OCI-M2 (cell line): Measurements from ENCODE around the gene MAPKAP1.
A peak's percentile ranks its signal among the peaks of the same experiment; 100 is the strongest.
"Not testable (repeated sequence)": the region's sequence is repeated elsewhere in the genome, so short reads cannot be mapped to it uniquely, and the experiment has no call there.

ENCODE experiments used
- DNase-seq: peaks from one replicate; lab custom pipeline; 2025; ENCODE audit not compliant: unreplicated experiment; lab: John Stamatoyannopoulos, UW

MAPKAP1 gene

DNA sequence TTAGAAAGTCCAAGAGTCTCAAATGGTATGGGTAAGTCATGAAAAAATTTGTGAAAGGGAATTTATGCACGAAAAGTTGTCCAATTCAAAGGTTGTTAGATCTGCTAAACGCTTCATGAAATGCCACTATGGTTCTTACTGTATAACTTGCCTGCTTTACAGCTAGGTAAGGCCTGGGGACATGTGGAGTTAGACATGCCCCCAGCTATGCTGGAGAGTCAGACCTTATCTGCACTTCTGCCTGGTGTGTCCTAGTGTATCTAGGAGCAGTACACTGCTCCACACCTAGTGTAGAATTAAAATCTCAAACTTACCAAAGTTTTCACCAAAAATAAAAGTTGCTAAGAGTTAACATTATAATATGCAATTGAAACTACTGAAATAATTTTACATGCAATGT lies 136.8 kb downstream of the MAPKAP1 start:
- no peak for DNase-seq

DNA sequence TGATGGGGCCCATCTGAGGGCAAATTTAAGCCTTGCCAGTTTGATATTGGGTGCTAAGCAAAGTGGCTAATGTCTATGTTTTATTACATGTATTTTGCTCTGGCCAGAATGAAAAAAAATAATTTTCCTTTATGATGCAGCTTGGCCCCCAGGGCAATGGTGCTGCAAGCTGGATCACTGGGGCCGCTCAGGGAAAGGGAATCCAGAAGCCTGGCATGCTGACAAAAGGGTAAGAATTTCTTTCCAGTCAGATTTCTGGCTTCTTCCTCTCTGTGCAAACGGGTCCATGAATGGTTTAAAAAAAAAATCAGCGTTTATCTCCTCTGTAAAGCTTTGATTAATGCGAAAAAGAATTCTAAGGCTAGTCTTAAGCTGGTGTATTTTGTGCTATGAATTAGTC lies 138.4 kb downstream of the MAPKAP1 start:
- no peak for DNase-seq

DNA sequence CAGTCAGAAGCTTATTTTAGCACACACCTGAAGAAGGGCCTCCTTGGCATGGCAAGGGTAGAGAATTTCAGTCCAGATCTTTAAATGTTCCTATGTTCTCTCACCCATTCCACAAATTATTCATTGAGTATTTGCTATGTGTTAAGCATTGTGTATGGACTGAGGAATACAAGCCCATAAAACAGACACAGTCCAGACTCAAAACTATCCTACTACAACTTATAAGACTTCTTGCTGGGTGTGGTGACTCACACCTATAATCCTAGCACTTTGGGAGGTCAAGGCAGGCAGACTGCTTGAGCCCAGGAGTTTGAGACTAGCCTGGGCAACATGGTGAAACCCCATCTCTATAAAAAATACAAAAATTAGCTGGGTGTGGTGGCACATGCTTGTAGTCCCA lies 141.0 kb downstream of the MAPKAP1 start:
- DNase-seq, result not testable (repeated sequence)

DNA sequence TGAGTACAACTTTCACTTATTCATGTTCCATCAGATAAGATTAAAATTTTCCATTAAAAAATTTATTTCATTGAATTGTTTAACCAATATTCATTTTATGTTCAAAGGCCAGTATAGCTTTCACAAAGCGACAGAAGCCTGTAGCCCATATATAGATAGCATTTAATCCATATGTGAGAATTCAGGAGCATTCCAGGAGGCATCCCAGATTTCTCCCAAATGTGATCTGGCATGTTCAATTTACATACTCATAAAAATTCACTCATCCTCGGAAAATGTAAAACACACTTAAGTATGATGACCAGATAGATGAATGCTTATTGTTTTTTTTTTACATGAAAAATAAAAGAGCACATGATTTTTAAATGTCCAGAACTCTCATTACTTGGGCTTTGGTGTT lies 141.9 kb downstream of the MAPKAP1 start:
- DNase-seq, result no peak

DNA sequence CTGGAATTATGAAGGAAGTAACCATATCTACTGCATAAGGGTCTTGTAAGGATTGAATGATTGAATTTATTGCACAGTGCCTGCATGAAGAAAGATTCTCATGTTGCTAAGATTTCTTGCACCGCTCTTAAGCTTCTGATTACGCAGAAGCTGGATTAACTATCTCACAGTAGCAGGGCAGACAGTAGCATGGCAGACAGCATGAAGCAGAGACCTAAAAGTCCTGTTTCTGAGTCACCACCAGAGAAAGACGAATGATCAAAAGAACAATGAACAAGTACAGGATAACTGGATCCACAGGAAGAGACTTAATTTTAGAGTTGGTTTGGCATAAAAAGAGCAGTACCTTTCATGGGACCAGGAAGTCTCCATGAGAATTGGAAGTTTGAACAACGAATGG lies 142.4 kb downstream of the MAPKAP1 start:
- no peak for DNase-seq

DNA sequence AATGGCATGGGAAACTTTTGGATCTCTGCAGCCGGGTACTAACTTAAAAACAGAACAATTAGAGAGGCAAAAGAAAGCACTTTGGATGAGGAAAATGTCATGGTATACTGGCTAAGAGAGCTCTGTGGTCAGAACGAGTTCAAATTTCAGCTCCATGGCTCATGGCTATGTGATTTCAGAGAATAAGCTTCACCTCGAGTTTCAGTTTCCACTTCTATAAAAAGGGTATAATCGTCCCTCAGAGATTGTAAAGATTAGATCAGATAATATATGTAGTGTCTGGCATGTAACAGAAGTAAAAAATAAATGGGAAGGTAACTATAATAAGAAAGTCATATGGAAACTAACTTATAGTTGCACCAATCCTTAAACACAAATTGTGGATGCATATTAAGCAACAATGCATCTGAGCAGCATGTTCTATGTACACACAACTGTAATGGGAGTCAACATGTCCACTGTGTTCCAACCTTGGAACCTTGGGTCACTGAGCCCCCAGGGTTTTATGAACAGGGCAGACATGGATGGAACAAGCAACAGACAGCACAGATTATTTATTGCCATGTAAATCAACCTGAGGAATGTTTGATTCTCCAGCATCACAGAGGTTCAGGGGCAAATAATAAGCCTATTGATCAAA lies 145.4 kb downstream of the MAPKAP1 start:
- DNase-seq, result no peak

DNA sequence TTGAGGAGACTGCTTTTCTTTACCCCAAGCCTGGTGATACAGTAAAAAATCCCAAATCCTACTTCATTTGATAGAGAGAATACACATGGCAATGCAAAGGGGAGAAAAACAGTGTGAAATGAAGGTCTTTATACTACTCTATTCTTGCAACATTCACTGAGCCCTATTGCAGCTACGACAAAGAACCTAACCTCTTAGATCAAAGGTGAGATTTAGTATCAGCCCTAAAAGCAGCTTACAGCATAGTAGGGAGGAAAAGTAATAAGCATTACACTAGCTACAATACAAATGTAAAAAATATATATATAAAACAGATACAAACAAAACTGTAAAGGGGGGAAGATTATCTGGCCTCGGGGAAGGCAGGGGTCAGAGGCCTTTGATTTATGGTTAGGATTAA lies 147.1 kb downstream of the MAPKAP1 start:
- no peak for DNase-seq

DNA sequence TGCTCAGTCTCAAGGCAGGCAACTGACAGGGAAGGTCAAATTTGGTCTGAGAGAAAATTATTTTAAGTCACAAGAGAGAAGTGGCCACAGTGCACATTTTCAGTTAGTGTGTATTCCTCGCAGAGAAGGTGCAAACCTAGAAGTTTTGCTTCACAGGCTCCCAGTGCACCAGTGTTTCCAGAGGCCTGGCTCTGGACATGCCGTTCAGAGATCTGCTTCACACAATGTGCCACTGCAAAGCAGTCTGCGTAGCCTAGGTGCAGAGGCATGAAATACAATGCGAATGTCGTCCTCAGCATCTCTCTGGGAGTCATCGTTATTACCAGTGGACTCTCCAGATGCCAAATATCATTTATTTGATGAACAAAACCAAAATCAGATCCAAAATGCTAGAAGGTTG lies 147.8 kb downstream of the MAPKAP1 start:
- DNase-seq, result no peak

DNA sequence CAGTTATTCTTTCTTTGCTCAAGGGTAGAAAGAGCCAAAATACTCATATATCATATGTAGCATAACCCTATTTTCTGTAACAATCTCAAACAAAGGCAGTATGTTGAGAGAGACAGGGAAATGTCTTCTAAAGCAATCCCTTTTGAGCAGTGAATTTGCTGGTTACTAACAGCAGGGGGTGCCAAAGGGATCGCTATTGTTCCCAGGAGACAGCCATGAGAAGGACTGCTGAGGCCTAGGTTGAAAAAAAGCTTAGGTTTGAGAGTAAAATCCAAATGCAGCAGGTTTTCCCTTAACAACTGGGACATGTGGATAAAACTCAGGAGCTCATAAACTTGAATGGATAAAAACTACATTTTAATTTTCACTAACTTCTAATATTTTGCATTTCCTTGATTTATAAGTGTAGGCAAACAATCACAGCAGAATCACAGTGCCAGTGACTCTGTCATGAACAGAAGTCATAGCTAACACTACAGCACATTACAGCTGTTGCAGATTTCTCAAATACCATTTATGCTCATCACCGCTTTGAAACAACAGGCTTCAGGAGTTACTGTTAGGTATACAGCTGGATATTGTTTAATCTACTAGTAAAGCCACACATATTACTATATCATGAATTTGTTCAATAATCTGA lies 148.4 kb downstream of the MAPKAP1 start:
- peak; percentile 1 for DNase-seq

DNA sequence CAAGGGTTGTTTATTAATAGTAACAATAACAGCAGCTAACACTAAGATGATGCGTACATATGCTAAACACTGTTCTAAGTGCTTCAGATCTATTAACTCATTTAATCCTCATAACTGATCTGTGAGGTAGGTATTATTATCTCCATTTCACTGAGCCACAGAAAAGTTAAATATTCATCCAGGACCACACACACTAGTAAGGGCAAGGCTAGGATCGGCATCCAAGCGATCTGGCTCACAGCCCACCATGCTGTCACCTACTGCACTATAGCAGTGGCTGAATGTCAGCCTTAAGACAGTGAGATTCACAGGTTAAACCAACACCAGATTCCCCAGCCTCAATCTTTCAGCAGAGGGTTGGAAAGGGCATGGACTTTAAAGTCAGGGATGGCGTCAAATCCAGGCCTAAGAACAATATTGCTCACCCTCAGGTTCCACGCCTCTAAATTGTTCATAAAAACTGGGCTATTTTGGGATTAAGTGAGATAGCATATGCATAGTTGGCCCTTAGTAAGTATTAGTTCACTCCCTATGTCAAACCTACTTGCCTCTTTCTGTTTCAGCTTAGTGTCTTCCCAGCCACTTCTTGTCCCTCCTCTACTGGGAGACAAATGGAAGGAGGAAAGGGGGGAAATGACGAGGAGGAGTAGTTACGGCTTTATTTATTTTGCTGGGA lies 150.8 kb downstream of the MAPKAP1 start:
- no peak for DNase-seq

DNA sequence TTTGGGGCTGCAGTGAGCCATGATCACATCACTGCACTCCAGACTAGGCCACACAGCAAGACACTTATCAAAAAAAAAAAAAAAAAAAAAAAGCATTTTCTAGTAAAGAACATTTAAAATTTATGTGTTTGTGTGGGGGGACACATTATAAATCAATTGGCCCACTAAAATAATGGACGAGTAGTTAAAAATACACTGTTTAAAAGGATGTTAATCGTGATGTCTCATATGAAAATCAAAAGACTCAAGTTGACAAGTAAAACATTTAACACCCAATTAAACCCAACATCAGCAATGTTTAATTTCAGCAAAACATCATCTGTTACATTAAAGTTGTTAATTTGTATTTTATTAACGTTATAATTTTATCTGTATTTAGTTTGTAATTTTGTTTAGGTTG lies 152.3 kb downstream of the MAPKAP1 start:
- DNase-seq, result no peak

DNA sequence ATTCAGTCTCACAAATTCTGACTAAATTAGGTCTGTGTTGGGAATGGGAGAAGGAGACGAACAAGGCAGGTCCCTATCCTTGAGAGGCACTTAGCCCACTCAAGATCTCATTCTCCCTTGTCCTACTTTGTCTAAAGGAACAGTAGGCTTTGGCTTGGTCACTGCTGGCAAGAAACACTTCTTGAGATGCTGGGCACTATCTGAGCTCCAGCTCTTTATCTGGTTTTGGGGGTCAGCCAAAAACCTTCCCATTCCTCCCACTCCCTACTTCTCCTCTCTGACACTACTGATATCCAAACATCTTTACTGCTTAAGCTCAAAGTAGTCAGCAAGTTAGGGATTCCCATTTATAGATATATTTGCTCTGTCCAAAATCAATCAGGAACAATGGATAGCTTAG lies 155.2 kb downstream of the MAPKAP1 start:
- no peak for DNase-seq

DNA sequence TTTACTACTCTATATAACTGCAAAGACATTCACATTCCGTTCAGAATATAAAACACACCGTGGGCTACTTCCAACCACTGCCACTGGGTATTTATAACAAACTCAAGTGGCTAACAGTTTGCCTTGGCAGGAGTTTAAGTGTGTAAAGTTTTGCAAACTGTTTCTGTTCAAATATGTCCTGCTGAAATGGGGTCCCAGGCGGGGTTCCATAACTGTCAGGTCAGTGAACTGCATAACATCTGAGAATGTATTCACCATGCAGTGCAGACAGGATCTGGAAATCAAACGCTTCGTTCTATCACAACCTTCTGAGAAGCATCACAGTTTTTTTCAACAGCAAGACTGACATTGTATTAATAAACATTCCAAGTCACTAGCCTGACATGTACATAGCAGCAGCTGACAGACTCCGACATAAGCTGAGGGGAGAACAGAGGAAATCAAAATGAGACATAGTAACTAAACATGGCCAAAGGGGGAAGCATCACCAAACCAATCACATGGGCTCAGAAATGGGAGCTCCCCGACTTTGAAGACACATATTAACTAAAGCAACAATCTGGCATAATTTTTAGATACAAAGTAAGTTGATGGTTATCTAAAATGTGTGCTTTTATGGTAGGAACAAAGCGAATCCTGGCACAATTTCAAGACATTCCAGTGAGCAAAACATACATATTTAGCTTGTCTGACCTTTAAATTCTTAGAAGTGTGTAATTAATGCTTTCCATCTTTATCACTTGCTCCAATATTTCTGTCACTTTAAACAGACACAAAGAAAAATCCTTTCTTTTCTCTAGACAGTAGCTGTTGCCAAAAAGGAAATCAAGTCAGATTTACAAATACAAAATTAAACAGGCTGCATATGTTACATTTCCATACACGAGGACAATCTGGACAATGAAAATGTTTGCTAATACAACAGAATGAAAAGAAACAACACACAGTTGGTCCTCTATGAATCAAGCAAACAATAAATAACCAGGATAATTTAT lies 156.8 kb downstream of the MAPKAP1 start:
- DNase-seq, result no peak

DNA sequence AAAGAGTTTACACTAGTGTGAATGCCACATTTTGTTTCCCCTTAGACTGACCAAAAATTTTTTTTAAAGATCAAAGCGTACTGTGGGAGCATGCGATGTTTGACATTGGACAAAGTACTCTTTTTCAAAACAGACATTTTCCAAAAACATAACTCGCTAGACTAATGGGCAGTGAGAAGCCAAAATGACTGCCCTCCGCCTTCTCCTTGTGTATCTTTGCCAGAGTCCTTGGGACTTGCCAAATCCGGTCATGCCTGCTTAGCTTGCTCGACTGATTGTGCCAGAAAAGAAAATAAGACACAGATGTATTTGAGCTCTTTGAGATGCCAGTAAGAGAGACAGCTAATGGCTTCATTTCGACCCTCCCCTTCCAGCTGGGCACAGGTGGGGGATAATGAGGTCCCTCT lies 157.5 kb downstream of the MAPKAP1 start:
- DNase-seq, result no peak

DNA sequence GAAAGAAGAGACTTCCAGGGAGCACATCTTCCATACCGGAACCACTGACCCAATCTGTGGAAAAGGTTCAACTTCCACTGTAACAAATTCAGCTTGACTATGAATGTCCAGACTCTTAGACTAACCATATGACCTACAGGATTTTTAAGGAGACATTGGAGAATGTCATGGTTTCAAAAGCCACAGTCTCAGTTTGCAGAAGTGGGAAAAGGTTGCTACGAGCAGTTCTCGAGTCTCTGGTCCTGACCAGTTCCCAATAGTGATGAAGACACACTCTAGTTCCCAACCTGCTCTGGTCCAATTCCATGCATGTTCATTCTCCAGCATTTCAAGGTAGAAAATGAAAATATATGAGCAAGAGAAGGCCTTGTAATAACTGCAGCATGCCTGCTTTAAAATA lies 158.0 kb downstream of the MAPKAP1 start:
- no peak for DNase-seq

DNA sequence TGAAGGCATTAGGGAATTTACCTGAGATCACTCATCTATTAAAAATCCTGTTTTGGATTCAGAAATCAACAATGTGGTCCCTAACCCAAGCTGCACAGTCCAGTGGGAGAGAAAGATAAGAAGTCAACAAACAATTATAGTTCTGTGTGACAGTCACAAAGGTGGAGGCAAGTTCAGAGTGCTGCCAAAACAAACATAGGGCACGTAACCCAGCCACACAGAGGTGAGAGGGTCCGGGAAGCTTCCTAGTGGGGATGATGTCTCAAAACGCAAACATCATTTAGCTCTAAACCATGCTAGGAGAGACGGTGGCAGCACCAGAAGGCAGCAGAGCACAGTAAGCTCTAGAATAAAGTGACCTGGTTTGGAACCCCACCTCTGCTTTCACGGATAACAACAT lies 158.9 kb downstream of the MAPKAP1 start:
- no peak for DNase-seq

DNA sequence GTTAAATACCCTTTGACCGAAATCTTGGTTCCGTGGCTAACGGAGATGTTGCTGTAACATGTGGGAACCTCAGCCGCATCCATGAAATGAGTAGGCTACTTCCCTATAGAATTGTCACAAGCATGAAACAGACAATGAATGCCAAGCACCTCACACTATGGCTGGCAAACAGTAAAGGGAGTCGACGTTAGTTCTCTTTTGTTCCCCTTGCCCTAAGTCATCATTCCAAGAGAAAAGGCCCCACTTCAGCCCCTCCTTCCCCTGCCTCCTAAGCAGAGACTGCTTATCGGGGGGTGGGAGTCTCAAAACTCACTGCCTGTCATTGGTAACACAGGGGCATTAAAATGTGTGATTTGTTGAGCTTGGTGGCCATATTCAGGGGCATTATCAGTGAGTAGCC lies 159.6 kb downstream of the MAPKAP1 start:
- no peak for DNase-seq

DNA sequence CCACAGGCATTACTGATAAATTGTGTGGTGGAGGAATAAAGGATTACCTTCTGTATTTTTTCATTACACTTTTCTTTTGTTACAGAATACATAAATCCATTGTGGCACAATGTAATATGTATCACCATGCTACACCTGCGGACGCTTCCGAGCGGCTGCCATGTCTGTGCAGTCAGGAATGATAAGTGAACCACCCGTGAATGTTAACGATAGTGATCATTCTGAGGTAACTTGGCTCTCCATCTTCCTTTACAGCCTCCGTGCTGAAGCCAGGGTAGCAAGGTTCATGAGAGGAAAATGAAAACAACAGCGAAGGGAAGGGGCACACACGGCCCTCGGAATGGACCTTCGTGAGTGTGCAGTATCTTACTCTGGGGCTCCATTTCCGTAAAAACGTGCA lies 161.2 kb downstream of the MAPKAP1 start:
- no peak for DNase-seq

DNA sequence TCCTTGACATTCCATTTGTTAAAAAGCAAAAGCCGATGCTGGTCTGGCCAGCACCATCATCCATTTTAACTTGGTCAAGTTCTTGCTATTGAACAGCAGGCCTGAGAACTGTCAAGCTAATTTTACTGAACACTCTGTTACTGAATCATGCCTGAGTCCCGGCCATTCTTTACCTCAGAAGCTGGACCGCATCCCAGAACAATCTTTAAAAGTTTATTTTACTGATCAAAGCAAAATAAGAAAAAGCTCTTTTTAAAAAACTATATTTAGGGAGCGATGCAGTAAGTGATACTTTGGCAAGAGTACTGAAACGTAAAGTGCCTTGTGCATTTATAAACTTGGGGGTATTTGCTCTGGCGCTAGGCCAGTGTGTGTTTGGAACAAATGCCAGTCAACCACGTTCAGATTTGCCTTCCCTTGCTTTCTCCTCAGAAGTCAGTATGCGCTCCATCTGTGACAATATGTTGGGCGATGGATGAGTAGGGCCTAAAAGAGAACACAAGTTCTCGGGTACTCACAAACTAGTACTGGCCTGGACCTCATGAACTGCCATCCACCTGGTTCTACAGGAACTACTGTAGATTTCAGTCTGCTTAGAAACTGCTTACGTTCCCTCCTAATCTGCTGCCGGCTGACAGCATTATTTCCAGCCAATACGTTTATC lies 161.9 kb downstream of the MAPKAP1 start:
- DNase-seq, result no peak

DNA sequence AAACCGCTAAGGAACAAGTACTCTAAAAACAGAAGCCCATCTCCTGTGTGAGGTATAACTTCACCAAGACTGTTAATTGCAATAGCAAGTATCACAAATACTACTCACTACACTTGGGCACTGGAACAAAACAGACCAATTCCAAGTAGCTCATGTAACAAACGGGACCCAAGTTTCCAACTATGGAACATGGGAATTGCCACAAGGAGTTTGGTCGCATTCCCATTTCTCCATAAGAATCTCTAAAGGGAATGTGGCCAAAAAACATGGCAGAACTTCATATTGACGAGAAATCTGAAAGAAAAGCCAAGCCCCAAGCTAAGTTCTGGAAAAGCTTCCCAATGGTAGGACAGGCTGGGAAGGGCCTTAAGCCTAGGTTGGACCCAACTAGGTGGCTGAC lies 162.5 kb downstream of the MAPKAP1 start:
- no peak for DNase-seq

DNA sequence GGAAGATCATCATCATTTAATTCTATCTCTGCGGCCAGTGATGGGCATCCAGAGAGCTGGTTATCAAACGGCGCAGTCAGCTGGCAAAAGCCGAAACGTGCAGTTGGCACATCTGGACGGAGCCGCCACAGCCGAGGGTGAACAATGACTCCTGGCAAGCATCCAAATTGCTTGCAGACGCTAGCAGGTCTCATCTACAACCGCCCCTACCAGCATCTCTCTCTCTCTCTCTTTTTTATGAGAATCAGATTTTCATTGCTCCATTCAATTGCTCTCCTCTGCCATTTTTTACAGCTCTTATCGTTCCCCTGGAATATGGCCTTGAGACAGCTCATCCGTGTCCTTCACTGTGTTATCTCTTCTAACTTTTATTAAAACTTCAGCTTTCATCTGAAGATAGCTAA lies 165.2 kb downstream of the MAPKAP1 start:
- no peak for DNase-seq
